ENCODE data around the gene TRIO.
A peak's percentile ranks its signal among the peaks of the same experiment; 100 is the strongest.

TRIO gene

GRCh38 chr5:14273207-14273767 lies 130.1 kb downstream of the TRIO start:
- DNase-seq = no peak

- no peak for DNase-seq
These were observed 133.2 kb downstream of the TRIO start for GRCh38 chr5:14276380-14276779.

GRCh38 chr5:14277385-14278320 lies 134.5 kb downstream of the TRIO start:
- no peak for DNase-seq

- DNase-seq = no peak
These were observed 137.2 kb downstream of the TRIO start for GRCh38 chr5:14280294-14280854.

- DNase-seq = peak; percentile 39
These were observed 138.6 kb downstream of the TRIO start for GRCh38 chr5:14281746-14282181.

- DNase-seq = no peak
These were observed 140.0 kb downstream of the TRIO start for GRCh38 chr5:14283139-14283538.

GRCh38 chr5:14284392-14285148 lies 141.4 kb downstream of the TRIO start:
- DNase-seq = no peak

- DNase-seq = no peak
These were observed 142.9 kb downstream of the TRIO start for GRCh38 chr5:14286007-14286406.

GRCh38 chr5:14286574-14287421 lies 143.7 kb downstream of the TRIO start:
- no peak for DNase-seq

- DNase-seq = no peak
These were observed 149.9 kb downstream of the TRIO start for GRCh38 chr5:14292766-14293658.

- no peak for DNase-seq
These were observed 152.5 kb downstream of the TRIO start for GRCh38 chr5:14295610-14296009.

- DNase-seq = no peak
These were observed 153.6 kb downstream of the TRIO start for GRCh38 chr5:14296533-14297331.

- no peak for DNase-seq
These were observed 154.6 kb downstream of the TRIO start for GRCh38 chr5:14297697-14298096.

- no peak for DNase-seq
These were observed 155.1 kb downstream of the TRIO start for GRCh38 chr5:14298126-14298847.

- no peak for DNase-seq
These were observed 156.5 kb downstream of the TRIO start for GRCh38 chr5:14299666-14300065.

GRCh38 chr5:14301186-14301585 lies 158.0 kb downstream of the TRIO start:
- no peak for DNase-seq

GRCh38 chr5:14302330-14302729 lies 159.2 kb downstream of the TRIO start:
- DNase-seq = no peak

GRCh38 chr5:14305045-14305444 lies 161.9 kb downstream of the TRIO start:
- no peak for DNase-seq

- no peak for DNase-seq
These were observed 163.2 kb downstream of the TRIO start for GRCh38 chr5:14306329-14306815.

Data from activated CD4-positive, alpha-beta T cell treated with anti-CD3 and anti-CD28 coated beads for 48 hours (primary cell).